T1000 (cell line): ENCODE data around the gene SAMSN1.

Source experiments
- DNase-seq: peaks from one replicate; lab custom pipeline; 2025; ENCODE audit warnings: mixed read lengths; lab: John Stamatoyannopoulos, UW

Gene SAMSN1

GRCh38 chr21:14545906-14546480 lies at the start of gene SAMSN1:
Gene SAMSN1, minus strand, starts transcription at chr21:14546315. Its CDS starts 54 bp downstream, at chr21:14546261.
- no peak for DNase-seq

- no peak for DNase-seq
Measured at GRCh38 chr21:14595449-14595848, 49.3 kb upstream of the SAMSN1 start.

- DNase-seq = no peak
Measured at GRCh38 chr21:14594967-14595366, 48.9 kb upstream of the SAMSN1 start.

GRCh38 chr21:14593230-14593629 lies 47.1 kb upstream of the SAMSN1 start:
- no peak for DNase-seq

- DNase-seq = no peak
Measured at GRCh38 chr21:14592296-14593000, 46.3 kb upstream of the SAMSN1 start.

GRCh38 chr21:14591882-14592281 lies 45.8 kb upstream of the SAMSN1 start:
- no peak for DNase-seq

GRCh38 chr21:14591377-14591776 lies 45.3 kb upstream of the SAMSN1 start:
- DNase-seq = no peak

- no peak for DNase-seq
Measured at GRCh38 chr21:14589855-14590563, 43.9 kb upstream of the SAMSN1 start.

- no peak for DNase-seq
Measured at GRCh38 chr21:14587266-14587665, 41.2 kb upstream of the SAMSN1 start.

GRCh38 chr21:14585122-14585521 lies 39.0 kb upstream of the SAMSN1 start:
- DNase-seq = no peak

GRCh38 chr21:14584357-14585095 lies 38.4 kb upstream of the SAMSN1 start:
- no peak for DNase-seq

- DNase-seq = no peak
Measured at GRCh38 chr21:14583629-14584255, 37.6 kb upstream of the SAMSN1 start.

- DNase-seq = no peak
Measured at GRCh38 chr21:14582934-14583628, 37.0 kb upstream of the SAMSN1 start.

- DNase-seq = no peak
Measured at GRCh38 chr21:14581902-14582457, 35.9 kb upstream of the SAMSN1 start.

- DNase-seq = no peak
Measured at GRCh38 chr21:14573244-14573643, 27.1 kb upstream of the SAMSN1 start.

GRCh38 chr21:14572204-14572780 lies 26.2 kb upstream of the SAMSN1 start:
- DNase-seq = no peak

- DNase-seq = no peak
Measured at GRCh38 chr21:14569868-14570267, 23.8 kb upstream of the SAMSN1 start.

GRCh38 chr21:14569026-14569621 lies 23.0 kb upstream of the SAMSN1 start:
- DNase-seq = no peak

GRCh38 chr21:14567331-14568279 lies 21.5 kb upstream of the SAMSN1 start:
- no peak for DNase-seq
